Astrocyte of the spinal cord (primary cell): ENCODE data around the gene RRP12.

Experiments
- DNase-seq: peaks from one replicate; pipeline ENCODE4 v3.0.0; 2011; ENCODE audit warnings: low read depth, low spot score
- H3K4me3 ChIP-seq: 2 replicates; pipeline ENCODE4 v1.5.1; 2011; ENCODE audit warnings: low read depth, mild to moderate bottlenecking, low read length, moderate library complexity
- CTCF ChIP-seq: IDR thresholded peaks from 2 replicates; pipeline ENCODE4 v1.5.1; 2012; ENCODE audit warnings: low read depth, mild to moderate bottlenecking, low read length, inconsistent platforms
- in situ Hi-C: cut with HindIII; loops from 2 replicates; pipeline ENCODE4 v1.10.0; 2017; ENCODE audit warnings: low sequenced_read_pairs

Gene RRP12

GRCh38 chr10:97381626-97382025 lies 19.5 kb downstream of the RRP12 start:
- no peak for DNase-seq
- in situ Hi-C loops, result no loop called here

GRCh38 chr10:97380516-97380915 lies 20.6 kb downstream of the RRP12 start:
- TF ChIP-seq CTCF, result no peak
- no peak overlapping the region for H3K4me3 ChIP-seq
- no peak for DNase-seq
- in situ Hi-C loops, result no loop called here

More at GRCh38 chr10:97381626-97382025, 19.5 kb downstream of the RRP12 start:
- no peak for TF ChIP-seq CTCF
- H3K4me3 ChIP-seq, result no peak overlapping the region

- DNase-seq, result no peak
- in situ Hi-C loops, result no loop called here
- no peak for TF ChIP-seq CTCF
- no peak overlapping the region for H3K4me3 ChIP-seq
Observed at GRCh38 chr10:97378933-97379921, 21.9 kb downstream of the RRP12 start.

- in situ Hi-C loops, result no loop called here
- no peak for TF ChIP-seq CTCF
- no peak overlapping the region for H3K4me3 ChIP-seq
- no peak for DNase-seq
Observed at GRCh38 chr10:97376413-97376812, 24.7 kb downstream of the RRP12 start.

- TF ChIP-seq CTCF, result no peak
- in situ Hi-C loops, result no loop called here
- no peak for DNase-seq
- no peak overlapping the region for H3K4me3 ChIP-seq
Observed at GRCh38 chr10:97373456-97373855, 27.7 kb downstream of the RRP12 start.

GRCh38 chr10:97372233-97372875 lies 28.8 kb downstream of the RRP12 start:
- no peak for DNase-seq
- no peak for TF ChIP-seq CTCF
- H3K4me3 ChIP-seq, result no peak overlapping the region
- in situ Hi-C loops, result no loop called here
